Panc1 (cell line): ENCODE results near the gene CCDC78. TPM values are rescaled to one million over a fixed set of nuclear protein-coding genes. Genes with fewer than 3 reads are reported as not detected.

Experiments
- ATAC-seq: fragments of 200-7000 bp; cut with Tn5 transposase; 2 replicates; pipeline ENCODE4 v1.9.1; 2020; ENCODE audit warnings: mild to moderate bottlenecking, moderate library complexity
- BruUV-seq: library from RNA; stranded (reverse); fragments of 400-500 nt; replicated peaks from 2 replicates; lab custom pipeline; 2021; lab: Mats Ljungman, UMichigan
- CTCF ChIA-PET: fragments of 300-600 bp; sonication (Branson Sonifier 250); formaldehyde crosslinking; loops from one replicate; lab custom pipeline; 2022; ENCODE audit warnings: antibody characterized with exemption; lab: Charles Lee
- POLR2A ChIA-PET: fragments of 300-600 bp; sonication (Branson Sonifier 250); formaldehyde crosslinking; loops from one replicate; lab custom pipeline; 2022; ENCODE audit warnings: antibody characterized with exemption; lab: Charles Lee
- DNase-seq: peaks from one replicate; pipeline ENCODE4 v3.0.0-alpha.2; 2010; ENCODE audit warnings: low read depth, low spot score
- H3K27ac ChIP-seq: 2 replicates; pipeline ENCODE4 v1.5.1; 2011; ENCODE audit warnings: mild to moderate bottlenecking, low read length, inconsistent platforms
- H3K27me3 ChIP-seq: fragments of 200-500 bp; sonication (Bioruptor generic); 2 replicates; pipeline ENCODE4 v1.6.0; 2014; ENCODE audit warnings: low read length, inconsistent platforms; ENCODE audit not compliant: control insufficient read depth, insufficient read depth
- H3K36me3 ChIP-seq: fragments of 200-500 bp; sonication (Bioruptor generic); 2 replicates; pipeline ENCODE4 v1.5.1; 2014; ENCODE audit warnings: inconsistent platforms, mild to moderate bottlenecking, low read length, moderate library complexity; ENCODE audit not compliant: control insufficient read depth, insufficient read depth
- H3K4me1 ChIP-seq: 2 replicates; pipeline ENCODE4 v1.5.1; 2011; ENCODE audit warnings: inconsistent platforms, mild to moderate bottlenecking, low read length, moderate library complexity; ENCODE audit not compliant: control insufficient read depth, insufficient read depth
- H3K4me3 ChIP-seq, 2 experiments: 2 replicates each; pipeline ENCODE4 v1.5.1; 2011 to 2012; ENCODE audit warnings: low read depth in 2 of 2, low read length in 2 of 2, mild to moderate bottlenecking in 2 of 2, inconsistent platforms in 1 of 2, moderate library complexity in 1 of 2
- H3K9me3 ChIP-seq: fragments of 200-500 bp; sonication (Bioruptor generic); 2 replicates; pipeline ENCODE4 v1.5.1; 2014; ENCODE audit warnings: low read depth, mild to moderate bottlenecking, inconsistent platforms, low read length, moderate library complexity; ENCODE audit not compliant: control insufficient read depth, insufficient read depth
- POLR2AphosphoS5 ChIP-seq: IDR thresholded peaks from 2 replicates; pipeline ENCODE4 v1.6.1; 2012; ENCODE audit warnings: mild to moderate bottlenecking, low read depth, low read length, moderate library complexity
- SIN3A ChIP-seq: IDR thresholded peaks from 2 replicates; pipeline ENCODE4 v1.6.1; 2012; ENCODE audit warnings: low read depth, mild to moderate bottlenecking, low read length, moderate library complexity, borderline replicate concordance; ENCODE audit not compliant: insufficient read depth
- TCF7L2 ChIP-seq: IDR thresholded peaks from 2 replicates; pipeline ENCODE4 v1.6.1; 2011; ENCODE audit warnings: mild to moderate bottlenecking, low read depth, low read length, inconsistent platforms
- in situ Hi-C: cut with HindIII; loops from 2 replicates; pipeline ENCODE4 v1.10.0; 2016; ENCODE audit warnings: low sequenced_read_pairs, low pct_unique_long_range_greater_than_20kb
- intact Hi-C: fragments of 100-400 bp; cut with micrococcal nuclease; formaldehyde crosslinking; loops from one replicate; pipeline ENCODE4 v1.10.0; 2022; ENCODE audit not compliant: unreplicated experiment
- total RNA-seq: library from RNA; stranded (reverse); gene quantifications from one replicate; pipeline ENCODE4 v1.2.1, GENCODE V29; 2021; ENCODE audit not compliant: unreplicated experiment
- TF ChIP-seq, protein P1 (sequence below): fragments of 450-650 bp; IDR thresholded peaks from 2 replicates; pipeline ENCODE4 v1.5.1; 2017; ENCODE audit warnings: mild to moderate bottlenecking
- TF ChIP-seq, protein P2 (sequence below), 2 experiments: IDR thresholded peaks; 2 replicates each; pipeline ENCODE4 v1.6.1; 2011 to 2012; ENCODE audit warnings: low read depth in 2 of 2, control low read depth in 1 of 2, low read length in 1 of 2, mild to moderate bottlenecking in 1 of 2, moderate library complexity in 1 of 2; ENCODE audit not compliant: insufficient read depth in 1 of 2

CCDC78 gene
- total RNA-seq, 1 experiment from 2014 or later, result 18.2 TPM

GRCh38 chr16:709566-710499 lies 16.4 kb downstream of the CCDC78 start:
- TF ChIP-seq, protein P1, sequence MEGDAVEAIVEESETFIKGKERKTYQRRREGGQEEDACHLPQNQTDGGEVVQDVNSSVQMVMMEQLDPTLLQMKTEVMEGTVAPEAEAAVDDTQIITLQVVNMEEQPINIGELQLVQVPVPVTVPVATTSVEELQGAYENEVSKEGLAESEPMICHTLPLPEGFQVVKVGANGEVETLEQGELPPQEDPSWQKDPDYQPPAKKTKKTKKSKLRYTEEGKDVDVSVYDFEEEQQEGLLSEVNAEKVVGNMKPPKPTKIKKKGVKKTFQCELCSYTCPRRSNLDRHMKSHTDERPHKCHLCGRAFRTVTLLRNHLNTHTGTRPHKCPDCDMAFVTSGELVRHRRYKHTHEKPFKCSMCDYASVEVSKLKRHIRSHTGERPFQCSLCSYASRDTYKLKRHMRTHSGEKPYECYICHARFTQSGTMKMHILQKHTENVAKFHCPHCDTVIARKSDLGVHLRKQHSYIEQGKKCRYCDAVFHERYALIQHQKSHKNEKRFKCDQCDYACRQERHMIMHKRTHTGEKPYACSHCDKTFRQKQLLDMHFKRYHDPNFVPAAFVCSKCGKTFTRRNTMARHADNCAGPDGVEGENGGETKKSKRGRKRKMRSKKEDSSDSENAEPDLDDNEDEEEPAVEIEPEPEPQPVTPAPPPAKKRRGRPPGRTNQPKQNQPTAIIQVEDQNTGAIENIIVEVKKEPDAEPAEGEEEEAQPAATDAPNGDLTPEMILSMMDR, result peak; percentile 21; the same call in 1 of the 2 replicates
- TF ChIP-seq TCF7L2 (no peak), POLR2AphosphoS5 (no peak), SIN3A (no peak)
- TF ChIP-seq, protein P2, sequence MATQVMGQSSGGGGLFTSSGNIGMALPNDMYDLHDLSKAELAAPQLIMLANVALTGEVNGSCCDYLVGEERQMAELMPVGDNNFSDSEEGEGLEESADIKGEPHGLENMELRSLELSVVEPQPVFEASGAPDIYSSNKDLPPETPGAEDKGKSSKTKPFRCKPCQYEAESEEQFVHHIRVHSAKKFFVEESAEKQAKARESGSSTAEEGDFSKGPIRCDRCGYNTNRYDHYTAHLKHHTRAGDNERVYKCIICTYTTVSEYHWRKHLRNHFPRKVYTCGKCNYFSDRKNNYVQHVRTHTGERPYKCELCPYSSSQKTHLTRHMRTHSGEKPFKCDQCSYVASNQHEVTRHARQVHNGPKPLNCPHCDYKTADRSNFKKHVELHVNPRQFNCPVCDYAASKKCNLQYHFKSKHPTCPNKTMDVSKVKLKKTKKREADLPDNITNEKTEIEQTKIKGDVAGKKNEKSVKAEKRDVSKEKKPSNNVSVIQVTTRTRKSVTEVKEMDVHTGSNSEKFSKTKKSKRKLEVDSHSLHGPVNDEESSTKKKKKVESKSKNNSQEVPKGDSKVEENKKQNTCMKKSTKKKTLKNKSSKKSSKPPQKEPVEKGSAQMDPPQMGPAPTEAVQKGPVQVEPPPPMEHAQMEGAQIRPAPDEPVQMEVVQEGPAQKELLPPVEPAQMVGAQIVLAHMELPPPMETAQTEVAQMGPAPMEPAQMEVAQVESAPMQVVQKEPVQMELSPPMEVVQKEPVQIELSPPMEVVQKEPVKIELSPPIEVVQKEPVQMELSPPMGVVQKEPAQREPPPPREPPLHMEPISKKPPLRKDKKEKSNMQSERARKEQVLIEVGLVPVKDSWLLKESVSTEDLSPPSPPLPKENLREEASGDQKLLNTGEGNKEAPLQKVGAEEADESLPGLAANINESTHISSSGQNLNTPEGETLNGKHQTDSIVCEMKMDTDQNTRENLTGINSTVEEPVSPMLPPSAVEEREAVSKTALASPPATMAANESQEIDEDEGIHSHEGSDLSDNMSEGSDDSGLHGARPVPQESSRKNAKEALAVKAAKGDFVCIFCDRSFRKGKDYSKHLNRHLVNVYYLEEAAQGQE (IDR thresholded peaks at IDR 0.05; ENCODE audit: insufficient read depth in 1 of 2, low read depth in 2 of 2, low read length in 1 of 2), result no peak
- H3K9me3 ChIP-seq, result no peaks in the 10 kb centered on the region
- ATAC-seq (no peak), DNase-seq (no peak)
- in situ Hi-C loops, result no loop called here
- H3K4me3 ChIP-seq, result no peak overlapping the region
- BruUV-seq, result no TSS peak
- peaks cover 38% of the 10 kb centered on the region for H3K4me1 ChIP-seq
- no peaks in the 10 kb centered on the region for H3K27me3 ChIP-seq
- intact Hi-C loops, result no loop called here
- H3K27ac ChIP-seq, result no peak overlapping the region
- ChIA-PET POLR2A (interaction anchor here (0.7 kb wide), 1 partner anchor 255 kb away, joined by 4 read pairs; no protein-coding TSS in a partner anchor), CTCF (interaction anchor here (0.5 to 1.9 kb wide), 3 partner anchors 10 to 1231 kb away, joined by 3 to 4 read pairs (median 4); no protein-coding TSS in a partner anchor)
- H3K36me3 ChIP-seq, result peaks cover 2% of the 10 kb centered on the region; the same call in 1 of the 2 replicates

DNA sequence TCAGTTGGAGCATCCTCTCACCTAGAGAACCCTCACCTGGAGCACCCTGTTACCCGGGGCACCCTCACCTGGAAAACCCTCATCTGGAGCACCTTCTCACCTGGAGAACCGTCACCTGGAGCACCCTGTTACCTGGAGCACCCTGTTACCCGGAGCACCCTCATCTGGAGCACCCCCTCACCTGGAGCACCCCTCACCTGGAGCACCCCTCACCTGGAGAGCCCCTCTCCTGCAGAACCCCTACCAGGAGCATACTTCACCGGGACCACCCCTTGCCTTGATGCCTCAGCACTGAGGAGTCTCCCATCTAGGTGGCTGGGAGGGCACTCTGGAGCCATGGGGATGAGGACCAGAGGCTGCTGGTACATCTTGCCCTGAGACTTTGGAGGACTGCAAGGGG lies 17.3 kb downstream of the CCDC78 start:
- in situ Hi-C loops, result no loop called here
- ATAC-seq, result no peak
- H3K27me3 ChIP-seq, result no peaks in the 10 kb centered on the region

More for the DNA sequence above, 17.3 kb downstream of the CCDC78 start:
- TF ChIP-seq, protein P2 (IDR thresholded peaks at IDR 0.05; ENCODE audit: insufficient read depth in 1 of 2, low read depth in 2 of 2, low read length in 1 of 2), result no peak
- no peak for TF ChIP-seq POLR2AphosphoS5
- BruUV-seq, result no TSS peak
- intact Hi-C loops, result no loop called here
- H3K4me3 ChIP-seq, result no peak overlapping the region
- H3K4me1 ChIP-seq, result peaks cover 34% of the 10 kb centered on the region
- DNase-seq, result no peak
- H3K27ac ChIP-seq, result no peak overlapping the region
- H3K36me3 ChIP-seq, result peaks cover 5% of the 10 kb centered on the region; the same call in 1 of the 2 replicates
- CTCF ChIA-PET, result interaction anchor here (1.9 kb wide), 1 partner anchor 76 kb away, joined by 4 read pairs; no protein-coding TSS in a partner anchor
- no peaks in the 10 kb centered on the region for H3K9me3 ChIP-seq
- POLR2A ChIA-PET, result no interaction called here
